HG02678 (cell line): ENCODE measurements around the gene PCED1B.

Source experiments
- ATAC-seq: cut with Tn5 transposase; IDR thresholded peaks from one replicate; pipeline ENCODE4 v1.9.1; 2021; ENCODE audit warnings: mild to moderate bottlenecking, moderate library complexity; ENCODE audit not compliant: unreplicated experiment

Gene PCED1B

GRCh38 chr12:47067771-47068431, 11.5 kb upstream of the PCED1B start:
- ATAC-seq, result no peak

- no peak for ATAC-seq
Measured at GRCh38 chr12:47068539-47068938, 10.9 kb upstream of the PCED1B start.

- ATAC-seq, result no peak
Measured at GRCh38 chr12:47070310-47070709, 9.1 kb upstream of the PCED1B start.

GRCh38 chr12:47071241-47071852, 8.1 kb upstream of the PCED1B start:
- no peak for ATAC-seq

- no peak for ATAC-seq
Measured at GRCh38 chr12:47073951-47074350, 5.5 kb upstream of the PCED1B start.

GRCh38 chr12:47074757-47075156, 4.7 kb upstream of the PCED1B start:
- no peak for ATAC-seq

- ATAC-seq, result no peak
Measured at GRCh38 chr12:47075192-47076084, 4.0 kb upstream of the PCED1B start.

GRCh38 chr12:47077206-47078085, 2.0 kb upstream of the PCED1B start:
- ATAC-seq, result no peak

GRCh38 chr12:47078086-47078395, 1.4 kb upstream of the PCED1B start:
- ATAC-seq, result no peak

- no peak for ATAC-seq
Measured at GRCh38 chr12:47078733-47079467, 521 bp upstream of the PCED1B start.

GRCh38 chr12:47079981-47080724, 732 bp downstream of the PCED1B start:
- peak; percentile 22 for ATAC-seq

GRCh38 chr12:47080725-47081502, 1.5 kb downstream of the PCED1B start:
- no peak for ATAC-seq

- no peak for ATAC-seq
Measured at GRCh38 chr12:47082283-47082682, 2.9 kb downstream of the PCED1B start.

- no peak for ATAC-seq
Measured at GRCh38 chr12:47082796-47083621, 3.6 kb downstream of the PCED1B start.

GRCh38 chr12:47084172-47084571, 4.8 kb downstream of the PCED1B start:
- ATAC-seq, result no peak

GRCh38 chr12:47085815-47086252, 6.4 kb downstream of the PCED1B start:
- ATAC-seq, result no peak

GRCh38 chr12:47087088-47087688, 7.8 kb downstream of the PCED1B start:
- ATAC-seq, result no peak
